ENCODE measurements around the gene CCDC9B.

CCDC9B gene

GRCh38 chr15:40327457-40327856, 13.3 kb downstream of the CCDC9B start:
- DNase-seq, result no peak

DNA sequence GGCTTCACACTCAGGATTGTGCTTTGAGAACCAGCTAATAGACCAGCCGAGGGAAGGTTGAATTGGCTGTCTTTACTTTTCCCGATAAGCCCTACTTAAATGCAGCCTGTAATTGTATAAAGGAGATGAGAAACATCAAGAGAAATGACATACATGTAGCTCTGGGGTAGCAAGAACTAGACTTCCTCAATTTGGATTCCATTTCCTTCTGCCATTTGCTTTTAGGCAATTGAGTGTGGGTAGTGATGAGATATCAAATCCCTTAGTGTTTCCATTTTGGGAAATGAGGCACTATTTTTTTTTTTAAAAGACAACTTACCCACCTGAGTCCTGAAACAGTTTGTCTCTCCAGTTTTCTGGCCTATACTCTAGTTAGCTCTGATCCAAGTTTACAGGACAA, 15.0 kb downstream of the CCDC9B start:
- no peak for DNase-seq

DNA sequence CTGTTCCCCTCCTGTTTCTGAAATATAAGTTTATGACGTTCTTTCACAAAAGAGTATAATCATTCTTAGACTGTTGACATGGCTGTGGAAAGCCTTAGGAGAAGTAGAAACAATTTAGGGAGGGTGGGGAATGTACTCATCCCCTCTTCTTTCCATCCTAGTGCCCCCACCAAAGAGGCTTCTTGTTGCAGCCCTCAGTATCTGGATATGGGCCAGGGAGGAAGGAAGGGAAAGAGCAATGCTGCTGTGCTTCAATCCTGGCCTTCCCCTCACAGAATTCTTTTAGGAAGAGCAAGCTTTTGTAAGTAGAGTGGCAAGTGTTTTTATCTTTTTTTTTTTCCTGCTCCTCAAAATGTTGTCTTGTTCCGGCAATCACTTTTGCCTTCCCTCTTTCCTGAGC, 15.6 kb downstream of the CCDC9B start:
- DNase-seq, result no peak

GRCh38 chr15:40323953-40324937, 16.5 kb downstream of the CCDC9B start:
- DNase-seq, result peak; percentile 26

GRCh38 chr15:40323239-40323952, 17.3 kb downstream of the CCDC9B start, which contains the start of gene INAFM2:
TSS of gene INAFM2 (plus strand) at chr15:40323692. CDS start at chr15:40324056, 364 bp downstream.
- DNase-seq, result peak; percentile 91

- DNase-seq, result no peak
Observed at GRCh38 chr15:40322531-40323238, 18.1 kb downstream of the CCDC9B start.

DNA sequence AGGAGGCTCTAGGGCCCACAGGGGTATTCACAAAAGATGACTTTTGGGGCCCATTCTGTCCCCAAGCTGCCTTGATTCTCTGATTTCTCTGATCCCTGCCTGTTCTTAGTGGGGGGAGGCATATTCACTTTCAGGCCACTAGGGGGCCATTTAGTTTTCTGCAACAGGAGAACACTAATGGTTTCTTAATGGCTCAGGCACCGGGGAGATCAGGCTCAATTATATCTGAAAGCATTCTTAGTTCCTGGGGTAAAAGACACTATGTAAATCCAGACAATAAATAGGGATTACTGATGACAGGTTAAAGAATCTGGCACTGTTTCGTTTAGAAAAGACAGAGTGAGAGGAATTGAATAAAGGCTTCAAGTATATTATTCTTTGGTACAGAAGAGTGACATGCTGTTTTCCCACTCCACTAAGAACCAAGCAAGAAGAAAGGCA, 19.8 kb downstream of the CCDC9B start:
- DNase-seq, result peak; percentile 76

GRCh38 chr15:40320409-40320808, 20.3 kb downstream of the CCDC9B start:
- no peak for DNase-seq

GRCh38 chr15:40317580-40317979, 23.2 kb downstream of the CCDC9B start:
- DNase-seq, result no peak

- DNase-seq, result no peak
Observed at GRCh38 chr15:40316931-40317330, 23.8 kb downstream of the CCDC9B start.

- no peak for DNase-seq
Observed at GRCh38 chr15:40314723-40315276, 25.9 kb downstream of the CCDC9B start.

DNA sequence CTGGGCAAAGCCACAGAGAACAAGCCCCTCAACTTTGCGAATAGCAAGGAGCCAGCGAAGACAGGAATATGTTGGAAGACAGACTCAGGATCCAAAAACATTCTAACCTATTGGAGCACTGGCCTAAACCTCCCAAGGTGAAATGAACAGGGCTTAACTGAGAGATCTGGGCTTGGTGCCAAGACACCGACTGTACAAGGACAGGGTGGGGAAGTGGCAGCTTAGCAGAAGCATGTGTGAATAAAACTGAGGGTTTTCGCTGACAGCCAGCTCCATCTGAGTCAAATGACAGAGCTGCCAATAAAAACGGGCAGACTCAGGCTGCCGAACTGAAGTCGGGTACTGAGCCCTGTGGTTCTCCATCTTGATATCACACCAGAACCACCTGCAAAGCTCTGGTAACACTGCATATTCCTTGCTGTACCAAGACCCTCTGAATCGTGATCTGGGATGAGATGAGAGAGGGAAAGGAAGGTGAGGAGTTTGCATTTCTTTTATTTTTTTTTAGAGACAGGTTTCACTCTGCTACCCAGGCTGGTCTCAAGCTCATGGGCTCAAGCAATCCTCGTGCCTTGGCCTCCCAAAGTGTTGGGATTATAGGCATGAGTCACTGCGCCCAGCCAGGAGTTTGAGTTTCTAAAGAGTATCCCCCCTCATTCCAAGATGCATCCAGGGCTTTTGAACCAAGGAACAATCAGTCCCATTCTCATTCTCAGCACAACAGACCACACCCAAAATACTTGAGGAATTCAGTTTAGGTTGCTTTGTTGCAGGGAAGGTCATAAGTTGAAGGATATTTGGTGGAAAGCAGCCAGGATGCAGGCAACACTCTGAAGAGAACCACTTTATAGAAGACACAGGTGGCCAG, 27.0 kb downstream of the CCDC9B start:
- peak; percentile 7 for DNase-seq

DNA sequence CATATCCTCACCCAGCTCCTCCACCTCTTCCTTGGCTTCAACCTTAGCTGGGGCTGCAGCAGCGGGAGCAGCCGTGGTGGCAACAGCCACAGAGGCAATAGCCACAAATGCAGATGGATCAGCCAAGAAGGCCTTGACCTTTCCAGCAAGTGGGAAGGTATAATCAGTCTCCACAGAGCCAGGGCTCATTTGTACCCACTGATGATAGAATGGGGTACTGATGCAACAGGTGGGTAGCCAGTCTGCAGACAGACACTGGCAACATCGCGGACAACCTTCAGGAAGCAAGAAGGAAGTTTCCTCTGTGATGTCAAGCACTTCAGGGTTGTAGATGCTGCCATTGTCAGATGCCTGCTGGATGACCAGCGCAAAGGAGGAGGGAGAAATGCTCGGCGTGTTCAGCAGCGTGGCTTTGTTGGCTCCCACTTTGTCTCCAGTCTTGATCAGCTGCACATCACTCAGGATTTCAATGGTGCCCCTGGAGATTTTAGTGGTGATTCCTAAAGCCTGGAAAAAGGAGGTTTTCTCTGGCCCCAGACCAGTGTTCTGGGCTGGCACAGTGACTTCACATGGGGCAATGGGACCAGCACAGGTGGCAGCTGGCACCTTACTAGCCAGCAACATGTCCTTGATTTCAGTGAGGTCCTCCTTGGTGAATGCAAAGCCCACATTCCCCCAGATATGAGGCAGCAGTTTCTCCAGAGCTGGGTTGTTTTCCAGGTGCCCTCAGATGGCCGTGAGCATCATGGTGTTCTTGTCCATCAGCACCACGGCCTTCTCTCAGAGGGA, 28.2 kb downstream of the CCDC9B start:
- no peak for DNase-seq

DNA sequence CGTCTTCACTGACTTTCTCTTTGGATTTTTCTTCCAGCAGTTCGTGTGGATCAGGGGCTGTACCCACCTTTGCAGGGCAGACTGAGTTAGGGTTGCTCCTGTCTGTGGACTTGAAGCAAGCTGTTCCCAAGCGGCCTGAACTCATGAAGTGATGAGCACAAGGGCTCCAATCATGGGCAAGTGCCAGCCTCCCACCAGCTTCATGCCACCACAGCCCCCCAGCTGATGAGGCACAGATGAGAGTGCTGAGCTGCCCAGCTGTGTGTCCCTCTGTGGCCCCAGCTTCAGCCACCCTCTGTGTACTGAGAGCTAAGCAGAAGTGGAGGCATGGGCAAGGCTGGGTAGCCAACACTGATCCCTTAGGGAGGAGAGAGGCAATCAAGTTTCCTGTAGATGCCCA, 29.7 kb downstream of the CCDC9B start:
- DNase-seq, result no peak

DNA sequence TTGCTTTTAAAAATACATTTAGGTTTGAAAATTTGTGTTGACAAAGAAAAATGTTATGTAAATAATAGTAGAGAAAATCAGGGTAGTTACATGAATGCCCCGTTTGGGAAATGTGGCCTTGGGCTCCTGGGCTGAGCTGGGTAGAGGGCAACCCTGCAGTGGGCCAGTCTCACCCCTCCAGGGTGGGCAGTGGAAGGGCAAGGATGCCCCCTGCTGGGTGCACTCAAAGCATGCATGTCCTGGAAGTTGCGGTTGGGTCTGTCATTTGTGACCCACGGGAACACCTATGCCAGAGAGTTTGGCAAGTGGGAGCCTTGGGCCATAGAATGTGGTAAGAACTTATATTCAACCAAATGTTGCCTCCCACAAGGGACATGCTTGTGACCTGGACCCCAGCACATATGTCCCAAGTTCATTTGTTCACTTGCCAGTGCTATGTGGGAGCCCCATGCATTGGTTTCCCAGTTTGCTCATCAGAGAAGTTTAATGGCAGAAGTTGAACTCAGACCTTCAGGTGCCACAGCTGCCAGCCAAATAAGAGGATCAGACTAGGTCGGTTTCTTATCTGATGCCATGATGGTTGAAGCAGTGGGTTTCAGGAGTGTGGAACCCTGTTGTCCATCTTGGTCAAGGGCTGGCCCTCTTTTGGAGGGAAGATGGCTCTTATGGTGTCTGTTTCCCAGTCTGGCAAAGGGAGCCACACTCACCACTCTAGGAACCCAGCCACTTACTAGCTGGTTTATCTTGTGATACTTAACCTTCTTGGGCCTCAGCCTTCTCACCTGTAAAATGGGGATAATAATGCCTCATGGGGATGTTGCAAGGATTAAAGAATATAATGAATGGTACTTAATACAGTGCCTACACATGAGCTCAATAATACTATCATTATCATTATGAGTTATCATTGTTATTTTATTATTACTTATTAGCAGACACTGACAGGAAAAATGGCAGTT, 30.5 kb downstream of the CCDC9B start:
- peak; percentile 73 for DNase-seq

DNA sequence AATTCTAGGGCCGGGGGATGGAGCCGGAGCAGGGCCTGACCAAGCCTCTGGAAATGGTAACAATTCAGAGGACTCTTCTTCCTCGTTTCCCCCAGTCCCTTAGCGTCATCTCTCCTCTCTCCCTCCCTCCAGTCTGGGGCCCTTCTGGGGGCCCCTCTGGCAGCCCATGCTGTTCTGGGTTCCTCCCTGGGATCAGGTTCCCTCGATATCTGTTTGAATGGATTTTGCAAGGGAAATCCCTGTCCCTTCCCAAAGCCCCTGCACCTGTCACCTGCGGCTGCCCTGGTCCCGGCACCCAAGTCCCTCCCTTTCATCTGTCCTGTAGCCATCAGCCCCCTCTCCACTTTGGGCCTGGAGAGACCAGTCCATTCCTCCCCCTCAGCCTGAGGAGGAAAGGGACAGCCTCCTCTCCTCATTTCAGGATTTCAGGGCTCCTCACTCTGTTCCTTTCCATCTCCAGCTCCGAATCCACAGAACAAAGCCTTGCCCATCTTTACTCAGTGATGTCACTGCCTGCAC, 31.3 kb downstream of the CCDC9B start:
- no peak for DNase-seq

- DNase-seq, result peak; percentile 76
Observed at GRCh38 chr15:40307421-40308211, 33.1 kb downstream of the CCDC9B start, which contains the start of gene PLCB2. TSS of gene PLCB2 (minus strand) at chr15:40307935. CDS start at chr15:40307672, 263 bp downstream.

DNA sequence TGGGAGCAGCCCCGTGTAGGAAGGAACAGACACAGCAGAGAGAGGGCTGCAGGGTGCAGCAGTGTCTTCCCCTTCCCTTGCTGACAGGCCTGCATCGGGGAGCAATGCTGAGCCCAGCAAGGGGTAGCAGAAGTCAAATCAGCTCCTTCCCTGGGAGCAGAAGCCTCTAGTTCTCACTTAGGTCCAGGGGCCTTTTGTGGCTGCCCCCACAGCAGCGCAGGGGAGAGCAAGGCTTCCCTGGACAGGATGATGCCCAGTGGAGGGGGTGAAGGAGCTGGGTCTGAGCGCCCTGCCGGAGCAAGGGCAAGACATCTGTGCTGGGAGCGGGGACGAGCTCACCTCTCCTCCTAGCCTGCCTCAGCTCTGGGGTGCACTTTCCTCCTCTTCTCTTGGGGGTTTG, 33.8 kb downstream of the CCDC9B start:
- peak; percentile 12 for DNase-seq
